Transverse colon (tissue), 4 donors: ENCODE results near the gene EFCAB9. TPM values are rescaled to one million over a fixed set of nuclear protein-coding genes. Genes with fewer than 3 reads are reported as not detected.

Experiments
- DNase-seq: peaks from one replicate; pipeline ENCODE4 v3.0.0-alpha.2; 2019
- H3K27ac ChIP-seq, 4 donors: fragments of 200-600 bp; sonication (generic); 2 replicates each; pipeline ENCODE4 v1.5.1; 2016 to 2018; ENCODE audit warnings: inconsistent platforms in 4 of 4
- H3K27me3 ChIP-seq: fragments of 200-600 bp; sonication (generic); 2 replicates; pipeline ENCODE4 v1.5.1; 2017; ENCODE audit warnings: inconsistent platforms
- H3K36me3 ChIP-seq, 4 donors: fragments of 200-600 bp; sonication (generic); 2 replicates each; pipeline ENCODE4 v1.5.1; 2017 to 2019; ENCODE audit warnings: inconsistent platforms in 4 of 4
- H3K4me1 ChIP-seq, 4 donors: fragments of 200-600 bp; sonication (generic); 2 replicates each; pipeline ENCODE4 v1.5.1; 2017 to 2020; ENCODE audit warnings: inconsistent platforms in 4 of 4
- H3K4me3 ChIP-seq, 4 donors: fragments of 200-600 bp; sonication (generic); 1 replicate in 1 of 4; 2 replicates in 3 of 4; pipeline versions ENCODE4 v1.5.1 to v1.6.1; 2017 to 2019; ENCODE audit warnings: inconsistent platforms in 4 of 4
- H3K9me3 ChIP-seq, 2 donors: fragments of 200-600 bp; sonication (generic); 2 replicates each; pipeline ENCODE4 v1.5.1; 2017 to 2019; ENCODE audit warnings: inconsistent platforms in 2 of 2
- EP300 ChIP-seq: sonication (generic); formaldehyde crosslinking; IDR thresholded peaks from one replicate; pipeline ENCODE4 v1.6.1; 2017; ENCODE audit warnings: antibody characterized with exemption, low read depth
- POLR2A ChIP-seq: fragments of 450-650 bp; IDR thresholded peaks from one replicate; pipeline ENCODE4 v1.6.1; 2016; ENCODE audit warnings: antibody characterized with exemption, mild to moderate bottlenecking, moderate library complexity
- POLR2AphosphoS5 ChIP-seq, 3 donors: sonication (generic); formaldehyde crosslinking; IDR thresholded peaks; one replicate each; pipeline ENCODE4 v1.6.1; 2016; ENCODE audit warnings: antibody characterized with exemption in 3 of 3
- WGBS, 2 donors: methylation state at CpG; one replicate each; pipeline ENCODE4 v1.1.5; 2018; ENCODE audit warnings: low coverage in 1 of 2; 5-methylcytosine and 5-hydroxymethylcytosine counted together
- in situ Hi-C, 4 donors: fragments of 200-750 bp; cut with MboI; loops; one replicate each; pipeline versions ENCODE4 v1.15.0 to v1.15.1; 2017; ENCODE audit warnings: low sequenced_read_pairs in 3 of 4, low pct_ligation_motif_present in 1 of 4, low pct_unique_long_range_greater_than_20kb in 1 of 4
- intact Hi-C: fragments of 100-400 bp; cut with DNase I; formaldehyde crosslinking; loops from one replicate; pipeline ENCODE4 v1.15.1; 2023; ENCODE audit warnings: low total_unique reads
- total RNA-seq, 4 donors: library from RNA; depleted of rRNA; stranded (reverse); fragments of >200 nt; gene quantifications; one replicate each; pipeline ENCODE4 v1.1.0, GENCODE V29; 2016
- TF ChIP-seq, protein P1 (sequence below), 5 experiments: fragments of 200-600 bp in 3 of 5; fragments of 450-650 bp in 2 of 5; sonication (generic) in 3 of 5; IDR thresholded peaks; 1 replicate in 2 of 5; 2 replicates in 3 of 5; pipeline ENCODE4 v1.5.1; 2016 to 2017; ENCODE audit warnings: antibody characterized with exemption in 5 of 5, inconsistent platforms in 3 of 5, mild to moderate bottlenecking in 2 of 5, moderate library complexity in 1 of 5

Gene EFCAB9
- total RNA-seq, 4 donors from 2014 or later: not detected

GRCh38 chr5:172178991-172179989, 14.7 kb upstream of the EFCAB9 start:
- DNase-seq: peak; percentile 45
- Histone ChIP-seq H3K4me3 (peak overlapping the region in 1 of 4 donors; percentile 12), H3K9me3 (no peaks in the 10 kb centered on the region), H3K27me3 (no peaks in the 10 kb centered on the region), H3K36me3 (no peaks in the 10 kb centered on the region), H3K27ac (peak overlapping the region; percentile 64 to 84 (median 74)), H3K4me1 (peaks cover 0 to 28% (median 3%) of the 10 kb centered on the region in 4 donors)
- 54% methylated on average over 18 of the region's 18 CpGs; no CpG with 5 or more reads in 1 of the 2 donors for WGBS, 2 donors
- intact Hi-C loops: no loop called here
- in situ Hi-C loops: no loop called here
- TF ChIP-seq POLR2A: no peak
- TF ChIP-seq POLR2AphosphoS5 (IDR thresholded peaks at IDR 0.05): peak in 2 of 3 donors; percentile 24 to 43

GRCh38 chr5:172180936-172181335, 13.0 kb upstream of the EFCAB9 start:
- 93 to 94% methylated on average over 9 of the region's 9 CpGs for WGBS, 2 donors
- no peak overlapping the region for H3K4me3 ChIP-seq
- H3K36me3 ChIP-seq: no peaks in the 10 kb centered on the region
- in situ Hi-C loops (loop anchor here in 1 of 4 donors (5.0 kb wide), 1 partner anchor 69 kb away; no protein-coding TSS in a partner anchor), intact Hi-C loops (no loop called here)
- H3K27me3 ChIP-seq: no peaks in the 10 kb centered on the region
- DNase-seq: no peak
- H3K4me1 ChIP-seq: peaks cover 0 to 19% (median 6%) of the 10 kb centered on the region in 4 donors
- H3K9me3 ChIP-seq: no peaks in the 10 kb centered on the region
- no peak overlapping the region for H3K27ac ChIP-seq
- TF ChIP-seq POLR2A (no peak), POLR2AphosphoS5 (IDR thresholded peaks at IDR 0.05) (no peak), EP300 (no peak)
- TF ChIP-seq, protein P1, sequence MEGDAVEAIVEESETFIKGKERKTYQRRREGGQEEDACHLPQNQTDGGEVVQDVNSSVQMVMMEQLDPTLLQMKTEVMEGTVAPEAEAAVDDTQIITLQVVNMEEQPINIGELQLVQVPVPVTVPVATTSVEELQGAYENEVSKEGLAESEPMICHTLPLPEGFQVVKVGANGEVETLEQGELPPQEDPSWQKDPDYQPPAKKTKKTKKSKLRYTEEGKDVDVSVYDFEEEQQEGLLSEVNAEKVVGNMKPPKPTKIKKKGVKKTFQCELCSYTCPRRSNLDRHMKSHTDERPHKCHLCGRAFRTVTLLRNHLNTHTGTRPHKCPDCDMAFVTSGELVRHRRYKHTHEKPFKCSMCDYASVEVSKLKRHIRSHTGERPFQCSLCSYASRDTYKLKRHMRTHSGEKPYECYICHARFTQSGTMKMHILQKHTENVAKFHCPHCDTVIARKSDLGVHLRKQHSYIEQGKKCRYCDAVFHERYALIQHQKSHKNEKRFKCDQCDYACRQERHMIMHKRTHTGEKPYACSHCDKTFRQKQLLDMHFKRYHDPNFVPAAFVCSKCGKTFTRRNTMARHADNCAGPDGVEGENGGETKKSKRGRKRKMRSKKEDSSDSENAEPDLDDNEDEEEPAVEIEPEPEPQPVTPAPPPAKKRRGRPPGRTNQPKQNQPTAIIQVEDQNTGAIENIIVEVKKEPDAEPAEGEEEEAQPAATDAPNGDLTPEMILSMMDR (IDR thresholded peaks at IDR 0.05): no peak

DNA sequence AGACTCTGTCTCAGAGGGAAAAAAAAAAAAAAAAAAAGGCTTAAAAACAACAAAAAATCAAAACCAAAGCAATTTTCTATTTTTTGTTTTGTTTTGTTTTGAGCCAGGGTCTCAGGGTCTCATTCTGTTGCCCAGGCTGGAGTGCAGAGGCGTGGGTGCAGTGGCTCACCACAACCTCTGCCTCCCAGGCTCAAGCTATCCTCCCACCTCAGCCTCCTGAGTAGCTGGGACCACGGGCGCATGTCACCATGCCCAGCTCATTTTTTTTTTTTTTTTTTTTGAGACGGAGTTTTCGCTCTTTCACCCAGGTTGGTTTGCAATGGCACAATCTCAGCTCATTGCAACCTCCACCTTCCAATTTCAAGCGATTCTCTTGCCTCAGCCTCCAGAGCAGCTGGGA, 11.7 kb upstream of the EFCAB9 start:
- 84 to 97% methylated on average over 5 to 6 of the region's 6 CpGs for WGBS, 2 donors
- intact Hi-C loops: no loop called here
- Histone ChIP-seq H3K4me3 (no peak overlapping the region), H3K9me3 (no peaks in the 10 kb centered on the region), H3K27me3 (no peaks in the 10 kb centered on the region), H3K4me1 (peaks cover 6 to 28% (median 17%) of the 10 kb centered on the region in 4 donors), H3K27ac (no peak overlapping the region), H3K36me3 (no peaks in the 10 kb centered on the region)
- in situ Hi-C loops: loop anchor here in 1 of 4 donors (5.0 kb wide), 1 partner anchor 70 kb away; no protein-coding TSS in a partner anchor
- no peak for DNase-seq
- TF ChIP-seq POLR2A: no peak
- TF ChIP-seq, protein P1 (IDR thresholded peaks at IDR 0.05): no peak

DNA sequence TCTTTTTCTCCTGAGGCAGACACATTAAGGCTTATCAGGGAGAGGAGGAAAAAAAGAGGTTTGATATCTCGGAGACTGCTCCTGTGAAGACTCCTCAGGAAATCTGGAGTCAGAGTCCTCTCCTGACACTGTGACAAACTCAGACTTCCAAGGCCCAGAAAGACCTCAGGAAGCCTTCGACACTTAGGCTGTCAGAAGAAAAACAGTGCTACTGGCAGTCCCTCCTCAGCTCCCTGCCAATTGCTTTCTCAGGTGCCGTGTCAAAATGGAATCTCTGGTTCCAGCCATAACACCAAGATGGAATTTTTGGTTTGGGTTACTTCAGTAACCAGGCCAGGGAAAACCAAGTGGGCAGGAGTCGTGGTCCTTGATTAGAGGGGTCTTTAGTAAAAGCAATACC, 10.1 kb upstream of the EFCAB9 start:
- no peak for DNase-seq
- TF ChIP-seq, protein P1 (IDR thresholded peaks at IDR 0.05): no peak
- TF ChIP-seq EP300 (no peak), POLR2AphosphoS5 (IDR thresholded peaks at IDR 0.05) (no peak), POLR2A (no peak)
- Histone ChIP-seq H3K36me3 (no peaks in the 10 kb centered on the region), H3K27ac (peak overlapping the region in 2 of 4 donors; percentile 95 to 96), H3K4me1 (peaks cover 6 to 34% (median 14%) of the 10 kb centered on the region in 4 donors), H3K9me3 (no peaks in the 10 kb centered on the region), H3K4me3 (no peak overlapping the region), H3K27me3 (no peaks in the 10 kb centered on the region)
- 67 to 98% methylated on average over 1 to 4 of the region's 4 CpGs for WGBS, 2 donors
- in situ Hi-C loops: loop anchor here in 1 of 4 donors (5.0 kb wide), 1 partner anchor 72 kb away; no protein-coding TSS in a partner anchor
- intact Hi-C loops: no loop called here
